ENCODE measurements around the gene DCAF10. TPM values are rescaled to one million over a fixed set of nuclear protein-coding genes. Genes with fewer than 3 reads are reported as not detected.
A peak's percentile ranks its signal among the peaks of the same experiment; 100 is the strongest.
"Not testable (repeated sequence)": the region's sequence is repeated elsewhere in the genome, so short reads cannot be mapped to it uniquely, and the experiment has no call there.

The DCAF10 gene
- total RNA-seq, 1 experiment from 2014 or later, result 21.4 TPM

DNA sequence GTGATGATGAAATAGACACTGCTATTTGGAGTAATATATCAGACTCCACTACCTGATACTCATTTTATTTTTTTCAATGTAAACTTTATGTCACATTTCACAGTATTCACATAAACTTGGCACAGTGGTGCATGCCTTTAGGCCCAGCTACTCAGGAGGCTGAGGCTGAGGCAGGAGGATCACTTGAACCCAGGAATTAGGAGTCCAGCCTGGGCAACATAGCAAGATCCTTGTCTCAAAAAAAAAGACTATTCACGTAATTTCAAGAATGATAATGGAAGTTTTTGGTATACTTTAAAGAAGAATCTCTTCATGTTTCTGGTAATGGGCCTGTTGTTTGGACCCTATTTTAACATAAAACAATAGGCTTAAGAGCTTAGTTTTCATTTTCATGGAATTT is 56.0 kb downstream of the DCAF10 start:
- no peak for DNase-seq (ENCODE audit: extremely low read depth, low read depth)

DNA sequence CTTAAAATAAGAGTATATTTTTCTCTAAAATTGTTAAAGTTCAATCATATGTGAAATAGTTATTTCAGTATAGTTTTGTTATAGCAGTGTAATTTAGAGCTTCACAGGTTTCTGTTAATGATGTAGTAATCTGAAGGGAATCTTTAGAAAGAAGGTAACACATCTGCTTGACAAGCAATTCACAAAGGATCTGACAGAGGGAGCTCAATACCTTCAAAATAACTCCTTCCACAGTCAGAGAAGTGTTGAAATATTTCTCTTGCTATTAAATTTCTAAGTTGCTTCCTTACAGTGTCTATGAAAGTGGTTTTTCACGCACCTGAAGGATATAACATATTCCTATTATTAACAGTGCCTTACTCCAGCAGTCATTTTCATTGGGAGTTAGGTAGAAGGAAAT is 58.4 kb downstream of the DCAF10 start:
- no peak for DNase-seq (ENCODE audit: extremely low read depth, low read depth)

DNA sequence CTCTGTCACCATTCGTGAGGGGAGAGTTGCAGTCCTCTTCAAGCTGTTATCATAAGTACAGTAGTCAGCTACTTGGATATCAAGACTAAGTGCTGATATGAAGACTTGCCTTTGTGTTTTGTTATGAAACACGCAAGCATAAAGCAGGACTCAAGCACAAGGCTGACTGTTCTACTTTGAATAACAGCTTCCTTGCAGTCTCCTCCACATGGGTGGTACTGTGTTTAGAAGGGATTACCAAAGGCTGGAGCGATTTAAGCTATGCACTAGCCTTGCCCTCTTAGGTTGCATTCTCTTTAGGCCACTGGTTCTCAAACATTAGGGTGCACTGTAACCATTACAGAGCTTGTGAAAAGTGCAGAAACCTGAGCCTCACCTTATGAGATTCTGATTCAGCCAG is 61.9 kb downstream of the DCAF10 start:
- DNase-seq (ENCODE audit: extremely low read depth, low read depth), result no peak

DNA sequence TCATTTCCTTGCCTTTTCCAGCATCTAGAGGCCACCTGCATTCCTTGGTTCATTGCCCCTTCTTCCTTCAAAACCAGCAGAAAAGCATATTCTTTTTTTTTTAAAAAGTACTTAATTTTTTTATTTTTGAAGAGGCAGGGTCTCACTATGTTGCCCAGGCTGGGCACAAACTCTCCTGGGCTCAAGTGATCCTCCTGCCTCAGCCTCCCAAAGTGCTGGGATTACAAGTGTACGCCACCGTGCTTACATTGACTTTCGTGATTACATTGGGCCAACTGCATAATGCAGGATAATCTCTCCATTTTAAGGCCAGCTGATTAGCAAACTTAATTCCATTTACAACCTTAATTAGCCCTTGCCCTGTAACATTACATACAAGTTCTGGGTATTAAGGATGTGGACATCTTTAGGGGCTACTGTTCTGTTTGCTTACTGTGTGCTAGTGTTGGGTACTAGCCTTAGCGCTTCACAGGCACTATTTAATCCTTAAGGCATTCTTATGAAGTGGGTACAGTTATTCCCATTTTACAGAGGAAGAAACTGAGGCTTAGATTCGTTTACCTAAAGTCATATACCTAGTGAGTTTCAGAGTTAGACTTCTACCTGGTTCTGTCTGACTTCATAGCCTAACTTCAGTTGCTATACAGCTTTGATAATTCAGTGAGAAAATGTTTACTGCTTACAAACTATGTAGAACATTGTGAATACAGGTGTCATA is 69.6 kb downstream of the DCAF10 start:
- no peak for DNase-seq (ENCODE audit: extremely low read depth, low read depth)

DNA sequence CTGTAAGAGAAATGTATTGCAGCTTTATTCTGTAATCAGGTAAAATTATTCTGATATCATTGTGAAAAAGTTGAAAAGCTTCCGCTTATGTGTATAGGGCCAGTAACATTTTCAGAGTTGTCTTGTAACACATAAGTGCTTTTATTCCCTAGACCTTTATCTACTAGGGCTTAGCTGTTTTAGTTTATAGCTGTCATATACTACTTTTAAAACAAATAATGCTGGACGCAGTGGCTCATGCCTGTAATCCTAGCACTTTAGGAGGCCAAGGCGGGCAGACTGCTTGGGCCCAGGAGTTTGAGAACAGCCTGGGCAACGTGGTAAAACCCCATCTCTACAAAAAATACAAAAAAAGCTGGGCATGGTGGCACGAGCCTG is 70.2 kb downstream of the DCAF10 start:
- DNase-seq (ENCODE audit: extremely low read depth, low read depth), result no peak

DNA sequence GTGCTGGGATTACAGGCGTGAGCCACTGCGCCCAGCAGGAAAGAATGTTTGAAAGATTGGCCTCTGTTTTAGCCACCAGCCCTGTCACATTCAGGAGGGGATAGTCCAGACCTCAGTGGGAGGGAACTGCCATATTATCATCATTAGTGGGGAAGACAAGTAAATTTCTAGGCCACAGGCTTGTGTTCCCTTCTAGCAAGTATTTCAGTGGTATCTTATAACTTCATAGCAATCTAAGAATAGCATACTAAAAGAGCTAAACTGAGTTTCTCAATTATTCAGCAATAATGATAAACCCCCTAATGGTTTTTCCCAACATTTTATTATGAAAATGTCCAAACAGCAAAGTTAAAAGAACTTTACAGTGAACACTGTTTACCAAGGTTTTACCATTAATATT is 73.4 kb downstream of the DCAF10 start:
- DNase-seq (ENCODE audit: extremely low read depth, low read depth), result no peak

DNA sequence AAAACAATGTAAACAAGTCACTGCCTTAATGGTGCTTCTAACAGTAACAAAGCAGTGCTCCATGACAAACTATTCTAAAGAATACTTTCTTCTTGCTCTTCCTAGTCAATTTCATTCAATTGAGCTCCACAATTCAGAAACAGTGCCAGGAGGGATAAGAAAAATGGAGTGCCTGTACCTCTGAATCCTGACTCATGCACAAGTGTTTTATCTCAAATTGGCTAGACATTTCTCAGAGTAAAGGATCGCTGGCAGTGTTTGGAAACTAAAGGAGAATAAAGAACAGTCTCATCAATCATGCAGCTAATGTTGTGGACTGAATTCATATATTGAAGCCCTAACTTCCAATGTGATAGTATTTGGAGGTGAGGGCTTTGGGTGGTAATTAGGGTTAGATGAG is 75.8 kb downstream of the DCAF10 start:
- no peak for DNase-seq (ENCODE audit: extremely low read depth, low read depth)

DNA sequence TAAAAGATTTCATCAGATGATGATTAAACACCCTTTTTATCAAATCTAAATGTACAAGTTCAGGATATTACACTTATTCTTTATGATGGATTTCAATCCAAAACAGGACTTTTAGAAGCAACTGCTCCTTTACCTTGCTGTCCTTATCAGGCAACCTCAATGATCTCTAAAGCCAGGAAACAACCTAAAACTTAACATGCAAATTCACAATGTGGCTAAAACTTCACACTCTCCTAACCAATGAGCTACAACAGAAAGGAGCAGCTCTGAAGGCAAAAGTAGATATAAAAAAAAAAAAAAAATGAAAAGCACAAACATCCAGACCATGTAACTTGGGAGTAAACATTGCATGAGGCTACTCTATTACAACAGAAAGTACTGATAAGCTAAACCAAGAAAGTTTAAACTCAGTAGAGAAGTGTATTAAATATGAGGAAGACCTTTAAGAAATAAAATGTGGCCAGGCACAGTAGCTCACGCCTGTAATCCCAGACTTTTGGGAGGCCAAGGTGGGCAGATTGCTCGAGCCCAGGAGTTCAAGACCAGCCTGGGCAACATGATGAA is 80.4 kb downstream of the DCAF10 start:
- DNase-seq (ENCODE audit: extremely low read depth, low read depth), result no peak

DNA sequence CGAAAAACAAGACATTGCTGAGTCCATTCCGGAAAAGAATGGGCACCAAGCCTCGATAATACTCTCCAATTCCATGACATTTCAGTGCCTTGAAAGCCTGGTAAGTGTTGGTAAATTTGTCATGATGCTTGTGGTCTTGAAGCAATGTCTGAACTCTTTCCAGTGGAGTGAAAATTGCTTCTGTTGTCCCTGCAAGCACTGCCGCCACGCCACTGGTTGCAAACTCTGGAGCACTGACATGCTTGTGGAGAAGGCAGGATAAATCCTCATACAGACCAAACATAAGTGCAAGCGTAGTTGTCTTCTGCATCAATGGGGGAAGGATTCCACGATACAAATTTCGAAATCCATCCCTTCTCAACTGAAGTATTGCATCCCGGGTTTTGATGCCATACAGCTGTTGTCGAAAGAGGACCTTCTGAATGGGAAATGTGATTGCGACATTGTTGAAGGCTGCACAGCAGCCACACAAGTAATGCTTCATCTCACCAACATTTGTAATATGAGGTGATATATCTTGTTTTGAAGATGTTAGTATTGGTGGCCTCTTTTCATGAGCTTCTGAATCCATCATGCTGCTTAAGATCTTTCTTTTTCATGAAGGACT is 87.5 kb downstream of the DCAF10 start:
- DNase-seq (ENCODE audit: extremely low read depth, low read depth), result not testable (repeated sequence)

DNA sequence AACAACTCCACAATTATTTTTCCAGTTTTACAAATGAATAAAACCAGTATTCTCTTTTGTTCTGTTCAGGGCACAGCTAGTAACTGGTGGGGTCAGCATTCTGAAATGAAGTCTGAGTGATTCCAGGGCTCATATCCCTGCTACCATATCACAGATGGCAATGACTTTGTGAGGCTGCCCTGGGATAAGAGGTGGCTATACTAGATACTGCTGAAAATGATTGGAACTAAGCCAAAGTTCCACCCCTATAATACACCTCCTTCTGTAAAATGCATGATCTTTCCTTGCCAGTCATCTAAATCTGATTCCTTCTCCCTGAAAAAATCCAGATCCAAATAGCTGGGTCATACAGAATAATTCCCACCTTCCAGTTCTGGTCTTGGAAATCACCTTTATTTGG is 88.9 kb downstream of the DCAF10 start:
- DNase-seq (ENCODE audit: extremely low read depth, low read depth), result no peak

DNA sequence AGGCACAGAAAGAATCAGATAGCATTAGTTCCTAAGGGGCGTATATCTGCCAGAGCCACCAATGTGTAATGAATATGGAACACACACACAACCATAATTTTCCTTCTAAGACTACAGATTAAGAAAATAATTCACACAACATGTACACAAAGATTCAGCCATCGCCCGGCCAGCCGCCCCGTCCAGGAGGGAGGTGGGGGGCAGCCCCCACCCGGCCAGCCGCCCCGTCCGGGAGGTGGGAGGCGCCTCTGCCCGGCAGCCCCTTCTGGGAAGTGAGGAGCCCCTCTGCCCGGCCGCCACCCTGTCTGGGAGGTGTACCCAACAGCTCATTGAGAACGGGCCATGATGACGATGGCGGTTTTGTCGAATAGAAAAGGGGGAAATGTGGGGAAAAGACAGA is 90.4 kb downstream of the DCAF10 start:
- not testable (repeated sequence) for DNase-seq (ENCODE audit: extremely low read depth, low read depth)

DNA sequence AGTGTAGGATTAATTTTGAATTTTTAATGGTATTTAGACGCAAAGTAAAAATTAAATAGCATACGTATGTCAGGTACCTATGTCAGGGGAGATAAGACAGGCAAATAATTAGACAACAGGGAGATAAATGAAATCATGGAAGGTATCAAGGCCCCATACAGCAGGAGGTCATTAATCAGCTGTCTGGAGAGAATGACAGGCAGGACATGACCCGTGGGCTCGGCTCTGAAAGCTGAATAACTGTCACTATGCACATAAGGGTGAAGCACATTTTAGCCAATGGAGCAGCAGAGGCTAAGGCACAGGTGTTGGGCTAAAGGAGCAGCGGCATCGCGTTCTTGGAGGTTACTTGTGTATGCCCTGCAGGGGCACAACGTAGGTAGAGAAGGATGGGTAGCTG is 91.5 kb downstream of the DCAF10 start:
- DNase-seq (ENCODE audit: extremely low read depth, low read depth), result no peak

DNA sequence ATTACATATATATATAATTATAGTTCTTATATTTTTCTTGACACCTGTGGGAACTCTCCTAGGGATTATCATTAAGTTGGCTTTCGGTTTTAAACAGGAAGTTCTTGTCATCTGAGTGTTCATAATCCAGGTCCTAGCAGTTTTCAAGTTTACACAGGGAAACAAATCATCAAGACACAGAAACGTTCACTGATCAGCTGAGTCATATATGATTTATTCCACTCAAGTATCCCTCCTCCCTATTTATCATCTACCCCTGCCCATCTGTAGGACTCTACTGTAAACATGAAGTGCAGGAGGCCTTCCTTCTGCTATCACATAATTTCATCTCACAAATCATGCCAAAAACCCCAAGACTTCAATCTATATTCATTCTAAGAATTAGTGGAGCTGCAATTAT is 97.1 kb downstream of the DCAF10 start:
- no peak for DNase-seq (ENCODE audit: extremely low read depth, low read depth)

DNA sequence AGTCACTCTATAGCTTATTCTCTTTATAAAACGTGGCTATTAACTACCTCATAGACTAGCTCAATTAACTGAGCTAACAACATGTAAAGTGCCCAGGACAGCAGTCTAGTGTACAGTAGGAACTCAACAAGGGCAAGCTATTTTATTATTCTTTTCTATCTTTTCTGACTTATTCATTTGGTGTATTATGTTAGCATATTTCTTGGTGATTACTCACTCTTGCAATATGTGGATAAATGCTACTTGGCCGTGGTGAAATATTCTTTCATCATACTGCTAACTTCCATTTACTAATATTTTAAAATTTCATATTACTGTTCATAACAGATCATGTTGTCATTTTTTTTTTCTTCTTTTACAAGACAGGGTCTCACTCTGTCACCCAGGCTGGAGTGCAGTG is 98.4 kb downstream of the DCAF10 start:
- no peak for DNase-seq (ENCODE audit: extremely low read depth, low read depth)

DNA sequence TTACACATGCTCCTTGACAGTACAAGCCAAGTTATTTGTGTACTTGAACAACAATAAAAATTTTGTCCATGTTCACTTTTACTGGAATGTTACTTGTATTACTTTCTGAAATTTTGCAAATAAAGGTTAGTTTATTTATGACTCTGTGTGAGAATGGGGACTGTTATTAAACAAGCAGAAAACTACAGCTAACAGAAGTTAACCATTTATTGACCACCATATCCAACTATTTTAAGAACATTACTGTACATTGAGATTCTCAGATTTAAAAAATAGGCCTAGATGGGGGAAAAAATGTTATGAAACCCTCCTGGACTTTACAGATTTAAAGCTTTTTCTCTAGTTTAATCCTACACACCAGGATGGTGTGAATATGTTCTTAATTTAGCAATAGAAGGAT is 101.5 kb downstream of the DCAF10 start:
- no peak for DNase-seq (ENCODE audit: extremely low read depth, low read depth)

DNA sequence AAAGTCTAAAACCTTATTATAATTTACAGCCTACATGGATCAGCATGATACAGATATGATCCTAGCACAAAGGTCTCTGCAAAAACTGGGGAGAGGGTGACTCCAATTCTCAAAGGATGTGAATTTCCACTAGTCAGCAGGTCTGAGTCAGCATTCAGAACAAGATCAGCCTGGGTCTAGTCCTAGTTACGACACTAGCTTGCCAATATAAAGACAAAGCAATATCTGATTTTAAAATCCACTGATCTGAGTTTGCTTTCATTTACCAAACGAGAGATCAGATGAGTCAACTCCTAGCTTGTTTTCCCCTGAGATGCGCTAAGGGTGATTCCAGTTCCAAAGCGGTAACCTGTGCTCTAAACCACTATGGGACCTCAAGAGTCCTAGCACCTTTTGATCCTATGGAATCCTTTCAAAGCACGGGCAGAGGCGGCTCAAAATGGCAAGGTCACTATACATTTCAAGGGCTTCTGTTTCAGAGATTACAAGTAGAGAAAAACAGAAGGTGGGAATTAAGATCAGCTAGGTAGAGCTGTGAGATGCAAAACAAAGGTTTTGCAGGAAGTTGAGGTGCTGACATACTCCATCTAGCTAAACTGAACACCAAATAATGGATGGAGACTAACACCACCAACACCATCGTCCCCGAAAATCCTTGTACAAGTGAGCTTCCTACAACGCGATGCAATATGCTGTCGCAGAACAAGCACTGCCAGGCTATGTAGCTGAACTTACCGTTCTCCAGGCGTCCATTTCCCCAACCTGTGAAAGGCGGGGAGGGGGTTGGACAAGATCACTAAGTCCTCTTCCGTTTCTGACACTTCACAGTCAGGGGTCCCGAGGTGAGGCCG is 102.4 kb downstream of the DCAF10 start:
- no peak for DNase-seq (ENCODE audit: extremely low read depth, low read depth)

DNA sequence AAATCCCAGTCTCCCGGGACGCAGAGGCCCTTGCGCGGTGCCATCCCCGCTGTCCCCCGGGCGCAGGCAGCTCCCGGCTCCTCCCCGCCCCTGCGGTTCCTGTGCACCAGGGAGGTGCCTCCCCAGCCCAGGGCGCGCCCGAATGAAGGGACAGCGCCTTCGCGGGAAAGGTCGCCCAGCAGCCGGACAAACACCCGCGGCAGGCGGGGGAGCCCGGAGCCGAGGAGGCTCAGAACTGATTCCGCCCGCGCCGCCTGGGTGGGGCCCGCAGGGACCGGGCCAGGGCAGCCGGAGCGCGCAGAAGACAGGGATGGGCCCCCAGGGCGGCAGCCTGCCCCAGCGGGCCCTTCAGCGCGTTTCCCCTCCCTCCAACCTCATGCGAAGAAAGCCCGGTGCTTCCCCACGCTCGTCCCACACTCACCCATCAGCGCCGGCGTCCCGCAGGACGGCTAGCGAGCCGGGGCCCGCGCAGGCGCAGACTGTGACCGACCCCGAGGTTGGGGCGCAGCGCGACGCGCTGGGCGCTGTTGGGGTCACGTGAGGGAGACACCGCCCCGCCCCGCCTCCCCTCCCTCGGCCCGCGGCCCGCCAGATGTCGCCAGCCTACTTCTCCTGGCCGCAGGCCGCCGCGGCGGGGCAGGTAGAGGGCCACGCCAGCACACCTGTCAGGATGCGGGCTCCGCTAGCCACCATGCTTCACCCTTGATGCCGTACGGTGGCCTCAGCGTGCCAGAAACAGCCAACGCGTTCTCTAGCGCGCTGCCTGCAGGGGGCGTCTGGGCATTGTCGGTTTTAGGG is 103.2 kb downstream of the DCAF10 start, which contains the start of gene SLC25A51:
Gene SLC25A51, minus strand, starts transcription at position 481 of the 798 bp plus-strand sequence. CDS start 15,577 bp downstream, outside the sequence.
- peak; percentile 84 for DNase-seq (ENCODE audit: extremely low read depth, low read depth)

DNA sequence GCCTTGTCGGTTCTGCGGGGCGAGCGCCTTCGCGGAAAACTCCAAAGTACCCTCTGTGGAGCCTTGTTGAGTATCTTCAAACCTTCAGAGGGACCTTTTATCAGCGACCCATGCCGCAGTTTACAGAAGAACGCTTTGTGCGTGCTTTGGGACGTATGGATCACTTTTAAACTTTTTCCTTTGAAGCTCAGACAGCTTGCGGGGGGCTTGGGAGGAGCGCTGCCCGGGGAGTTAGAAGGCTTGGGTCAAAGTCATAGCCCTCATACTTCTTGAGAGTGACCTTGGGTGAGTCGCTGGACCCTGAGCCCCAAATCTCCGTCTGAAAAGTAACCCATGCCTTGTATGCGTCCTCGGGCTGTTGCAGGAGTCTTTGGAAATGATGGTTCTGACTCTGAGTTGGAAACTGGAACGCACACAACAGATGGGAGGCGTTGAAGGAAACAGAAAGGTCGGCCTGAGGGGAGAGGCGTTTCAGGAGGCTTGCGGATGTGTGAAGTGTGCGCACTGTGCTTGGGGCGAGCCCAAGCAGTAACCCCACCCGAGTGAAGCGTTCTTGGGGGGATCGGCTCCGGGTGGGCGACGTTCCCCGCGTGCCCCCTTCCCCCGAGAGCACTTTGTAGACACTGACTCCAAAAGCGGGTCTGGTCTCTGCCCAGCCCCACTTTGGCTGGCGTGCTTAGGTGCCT is 104.0 kb downstream of the DCAF10 start:
- DNase-seq (ENCODE audit: extremely low read depth, low read depth), result no peak

DNA sequence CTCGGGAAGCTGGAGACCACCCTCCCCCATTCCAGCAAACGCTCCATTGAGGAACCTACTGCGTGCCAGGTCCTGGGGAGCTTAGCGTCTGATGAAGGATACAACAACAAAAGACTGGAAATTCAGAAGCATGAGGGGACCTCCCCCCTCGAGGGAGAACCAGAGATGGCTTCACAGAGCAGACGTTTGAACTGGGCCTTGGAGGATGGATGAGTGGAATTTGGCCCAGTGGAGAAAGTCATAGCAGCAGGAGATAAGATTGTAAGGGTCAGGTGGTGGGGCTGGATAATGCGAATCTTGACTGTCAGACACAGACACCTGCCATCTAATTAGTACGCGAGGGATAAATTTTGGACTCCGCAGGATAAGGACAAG is 104.5 kb downstream of the DCAF10 start:
- no peak for DNase-seq (ENCODE audit: extremely low read depth, low read depth)

DNA sequence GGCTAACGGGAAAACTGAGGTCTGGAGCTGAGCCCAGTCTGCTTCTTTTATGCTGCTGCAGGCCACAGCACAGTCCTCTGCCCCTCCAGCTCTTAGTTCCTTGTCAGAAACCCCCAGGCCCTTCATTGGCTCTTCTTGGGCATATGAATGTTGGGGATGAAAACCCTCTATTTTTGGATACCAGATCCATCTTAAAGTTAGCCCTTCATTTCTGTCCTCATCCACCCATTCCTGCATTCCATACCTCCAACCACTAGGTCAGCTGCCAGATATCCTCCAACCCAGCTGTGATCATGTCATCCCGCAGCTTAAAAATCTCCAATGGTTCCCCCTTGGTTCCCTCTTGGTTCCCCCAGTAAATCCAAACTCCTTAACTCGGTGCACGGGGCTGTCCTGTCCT is 105.2 kb downstream of the DCAF10 start:
- DNase-seq (ENCODE audit: extremely low read depth, low read depth), result no peak

Measured in NCI-H460 (cell line).